PC-9 (cell line): Measurements from ENCODE around the gene ZMYND15. TPM values are rescaled to one million over a fixed set of nuclear protein-coding genes. Genes with fewer than 3 reads are reported as not detected.
A peak's percentile ranks its signal among the peaks of the same experiment; 100 is the strongest.

ENCODE experiments used
- BruUV-seq: library from RNA; stranded (reverse); fragments of 400-500 nt; replicated peaks from 2 replicates; lab custom pipeline; 2021; lab: Mats Ljungman, UMichigan
- CTCF ChIA-PET: fragments of 300-600 bp; sonication (Branson Sonifier 250); formaldehyde crosslinking; loops from one replicate; lab custom pipeline; 2022; ENCODE audit warnings: antibody characterized with exemption; lab: Charles Lee
- POLR2A ChIA-PET: fragments of 300-600 bp; sonication (Branson Sonifier 250); formaldehyde crosslinking; loops from one replicate; lab custom pipeline; 2022; ENCODE audit warnings: antibody characterized with exemption; ENCODE audit not compliant: unreplicated experiment; lab: Charles Lee
- DNase-seq, 2 experiments: peaks; one replicate each; pipeline versions ENCODE4 v3.0.0 to v3.0.0-alpha.2; 2015 to 2022; ENCODE audit warnings: mixed read lengths in 1 of 2
- H2AFZ ChIP-seq: fragments of 200-600 bp; sonication (generic); 2 replicates; pipeline ENCODE4 v1.8.1; 2017; ENCODE audit warnings: antibody characterized with exemption
- H3F3A ChIP-seq: fragments of 200-600 bp; sonication (generic); 2 replicates; pipeline ENCODE4 v1.8.1; 2017; ENCODE audit warnings: antibody characterized with exemption, mild to moderate bottlenecking, low read depth; ENCODE audit not compliant: insufficient read depth
- H3K27ac ChIP-seq: fragments of 200-600 bp; sonication (generic); 2 replicates; pipeline ENCODE4 v1.6.1; 2016; ENCODE audit warnings: mixed run types
- H3K27me3 ChIP-seq: fragments of 200-600 bp; sonication (generic); 2 replicates; pipeline ENCODE4 v1.6.1; 2016; ENCODE audit warnings: low read depth, mixed run types; ENCODE audit not compliant: insufficient read depth
- H3K36me3 ChIP-seq: fragments of 200-600 bp; sonication (generic); 2 replicates; pipeline ENCODE4 v1.6.1; 2016; ENCODE audit warnings: low read depth, mixed run types
- H3K4me1 ChIP-seq: fragments of 200-600 bp; sonication (generic); replicated peaks from 2 replicates; pipeline ENCODE4 v1.6.1; 2016; ENCODE audit warnings: mixed run types; ENCODE audit not compliant: insufficient read depth
- H3K4me2 ChIP-seq: fragments of 200-600 bp; sonication (generic); 2 replicates; pipeline ENCODE4 v1.6.1; 2017; ENCODE audit warnings: mixed run types
- H3K4me3 ChIP-seq: fragments of 200-600 bp; sonication (generic); 2 replicates; pipeline ENCODE4 v1.6.1; 2016; ENCODE audit warnings: mixed run types
- H3K79me2 ChIP-seq: fragments of 200-600 bp; sonication (generic); 2 replicates; pipeline ENCODE4 v1.6.1; 2017; ENCODE audit warnings: low read depth, mixed run types
- H3K9me2 ChIP-seq: fragments of 200-600 bp; sonication (generic); 2 replicates; pipeline ENCODE4 v1.8.1; 2017; ENCODE audit warnings: mild to moderate bottlenecking; ENCODE audit not compliant: insufficient read depth
- H3K9me3 ChIP-seq: fragments of 200-600 bp; sonication (generic); 2 replicates; pipeline ENCODE4 v1.8.1; 2016; ENCODE audit warnings: low read depth; ENCODE audit not compliant: insufficient read depth
- H4K20me1 ChIP-seq: fragments of 200-600 bp; sonication (generic); 2 replicates; pipeline ENCODE4 v1.8.1; 2017; ENCODE audit not compliant: insufficient read depth
- EZH2 ChIP-seq: fragments of 200-600 bp; sonication (generic); IDR thresholded peaks from 2 replicates; pipeline ENCODE4 v1.8.0; 2017; ENCODE audit warnings: antibody characterized with exemption, low read depth
- intact Hi-C: fragments of 100-400 bp; cut with micrococcal nuclease; formaldehyde crosslinking; loops from one replicate; pipeline ENCODE4 v1.10.0; 2022; ENCODE audit not compliant: unreplicated experiment
- total RNA-seq: library from RNA; stranded (reverse); gene quantifications from 2 replicates; pipeline ENCODE4 v1.2.3, GENCODE V29; 2021
- TF ChIP-seq, protein P1 (sequence below): fragments of 200-600 bp; sonication (generic); conservative IDR thresholded peaks from 2 replicates; pipeline ENCODE4 v1.6.1; 2017; ENCODE audit warnings: mixed run types, antibody characterized with exemption, mild to moderate bottlenecking, moderate library complexity

Gene ZMYND15
- total RNA-seq, 1 experiment from 2014 or later, result 2.3 TPM

DNA sequence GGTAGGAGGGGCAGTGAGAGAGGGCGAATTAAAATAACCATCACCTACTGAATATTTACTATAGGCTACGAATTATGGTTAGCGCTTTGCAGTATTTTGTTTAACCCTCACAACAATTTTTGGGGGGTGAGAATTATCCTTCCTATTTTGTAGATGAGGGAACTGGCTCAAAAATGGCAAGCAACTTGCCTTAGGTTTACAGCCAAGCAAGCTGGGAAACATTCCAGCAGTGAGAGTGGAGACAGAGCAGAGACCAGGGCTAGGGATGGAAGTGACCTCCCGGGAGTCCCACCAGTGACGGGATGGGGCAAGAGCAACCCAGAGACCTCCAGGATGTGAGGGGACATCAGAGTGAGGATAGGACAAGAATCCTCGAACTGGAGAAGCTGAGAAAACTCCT lies 46.9 kb downstream of the ZMYND15 start:
- Histone ChIP-seq H3F3A (peaks cover 24% of the 10 kb centered on the region; the same call in 1 of the 2 replicates), H3K79me2 (peaks cover 15% of the 10 kb centered on the region; the same call in 1 of the 2 replicates), H3K9me2 (no peaks in the 10 kb centered on the region), H3K4me3 (no peak overlapping the region), H3K27me3 (no peaks in the 10 kb centered on the region), H2AFZ (no peak overlapping the region), H4K20me1 (no peaks in the 10 kb centered on the region), H3K9me3 (no peaks in the 10 kb centered on the region), H3K4me2 (no peak overlapping the region), H3K4me1 (peaks cover 20% of the 10 kb centered on the region), H3K36me3 (no peaks in the 10 kb centered on the region), H3K27ac (no peak overlapping the region)
- CTCF ChIA-PET, result interaction anchor here (0.5 to 0.6 kb wide), 2 partner anchors 22 to 626 kb away, joined by 3 read pairs; no protein-coding TSS in a partner anchor
- intact Hi-C loops, result no loop called here
- no TSS peak for BruUV-seq
- POLR2A ChIA-PET, result no interaction called here
- TF ChIP-seq EZH2, result no peak
- TF ChIP-seq, protein P1, sequence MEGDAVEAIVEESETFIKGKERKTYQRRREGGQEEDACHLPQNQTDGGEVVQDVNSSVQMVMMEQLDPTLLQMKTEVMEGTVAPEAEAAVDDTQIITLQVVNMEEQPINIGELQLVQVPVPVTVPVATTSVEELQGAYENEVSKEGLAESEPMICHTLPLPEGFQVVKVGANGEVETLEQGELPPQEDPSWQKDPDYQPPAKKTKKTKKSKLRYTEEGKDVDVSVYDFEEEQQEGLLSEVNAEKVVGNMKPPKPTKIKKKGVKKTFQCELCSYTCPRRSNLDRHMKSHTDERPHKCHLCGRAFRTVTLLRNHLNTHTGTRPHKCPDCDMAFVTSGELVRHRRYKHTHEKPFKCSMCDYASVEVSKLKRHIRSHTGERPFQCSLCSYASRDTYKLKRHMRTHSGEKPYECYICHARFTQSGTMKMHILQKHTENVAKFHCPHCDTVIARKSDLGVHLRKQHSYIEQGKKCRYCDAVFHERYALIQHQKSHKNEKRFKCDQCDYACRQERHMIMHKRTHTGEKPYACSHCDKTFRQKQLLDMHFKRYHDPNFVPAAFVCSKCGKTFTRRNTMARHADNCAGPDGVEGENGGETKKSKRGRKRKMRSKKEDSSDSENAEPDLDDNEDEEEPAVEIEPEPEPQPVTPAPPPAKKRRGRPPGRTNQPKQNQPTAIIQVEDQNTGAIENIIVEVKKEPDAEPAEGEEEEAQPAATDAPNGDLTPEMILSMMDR, result no peak
- no peak for DNase-seq

DNA sequence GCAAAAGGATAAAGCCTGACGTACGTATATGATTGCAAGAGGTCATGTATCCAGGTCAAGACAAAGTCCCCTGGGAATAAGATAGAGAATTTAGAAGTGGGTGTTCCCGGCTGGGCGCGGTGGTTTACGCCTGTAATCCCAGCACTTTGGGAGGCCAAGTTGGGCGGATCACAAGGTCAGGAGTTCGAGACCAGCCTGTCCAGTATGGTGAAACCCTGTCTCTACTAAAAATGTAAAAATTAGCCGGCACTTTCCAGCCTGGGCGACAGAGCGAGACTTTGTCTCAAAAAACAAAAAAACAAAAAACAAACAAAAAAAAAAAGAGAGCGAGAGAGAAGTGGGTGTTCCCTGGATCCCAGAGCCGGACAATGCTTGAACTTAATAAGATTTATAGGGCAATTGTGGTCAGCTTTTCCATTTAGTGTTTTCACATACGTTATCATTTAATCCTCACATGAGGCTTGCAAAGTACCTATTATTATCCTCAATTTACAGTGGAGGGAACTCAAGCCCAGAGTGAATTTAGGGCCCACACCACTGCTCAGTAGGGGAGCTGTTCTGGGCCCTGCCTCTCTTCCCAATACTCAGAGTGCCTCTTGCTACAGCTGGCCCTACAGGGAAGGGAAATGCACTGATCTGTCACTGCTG lies 48.6 kb downstream of the ZMYND15 start:
- no peak overlapping the region for H2AFZ ChIP-seq
- no peaks in the 10 kb centered on the region for H4K20me1 ChIP-seq
- peaks cover 20% of the 10 kb centered on the region for H3K4me1 ChIP-seq
- no TSS peak for BruUV-seq
- H3K9me2 ChIP-seq, result no peaks in the 10 kb centered on the region
- H3K36me3 ChIP-seq, result no peaks in the 10 kb centered on the region
- no peak for DNase-seq
- intact Hi-C loops, result no loop called here
- H3K4me3 ChIP-seq, result peak overlapping the region; percentile 84
- H3K4me2 ChIP-seq, result peak overlapping the region; percentile 94
- ChIA-PET CTCF (interaction anchor here (0.6 kb wide), 1 partner anchor 79 kb away, joined by 5 read pairs; no protein-coding TSS in a partner anchor), POLR2A (no interaction called here)
- no peak for TF ChIP-seq EZH2
- TF ChIP-seq, protein P1, result no peak
- H3K27me3 ChIP-seq, result no peaks in the 10 kb centered on the region
- peaks cover 24% of the 10 kb centered on the region for H3F3A ChIP-seq
- H3K9me3 ChIP-seq, result no peaks in the 10 kb centered on the region
- peaks cover 15% of the 10 kb centered on the region; the same call in 1 of the 2 replicates for H3K79me2 ChIP-seq
- H3K27ac ChIP-seq, result peak overlapping the region; percentile 38; the same call in 1 of the 2 replicates

DNA sequence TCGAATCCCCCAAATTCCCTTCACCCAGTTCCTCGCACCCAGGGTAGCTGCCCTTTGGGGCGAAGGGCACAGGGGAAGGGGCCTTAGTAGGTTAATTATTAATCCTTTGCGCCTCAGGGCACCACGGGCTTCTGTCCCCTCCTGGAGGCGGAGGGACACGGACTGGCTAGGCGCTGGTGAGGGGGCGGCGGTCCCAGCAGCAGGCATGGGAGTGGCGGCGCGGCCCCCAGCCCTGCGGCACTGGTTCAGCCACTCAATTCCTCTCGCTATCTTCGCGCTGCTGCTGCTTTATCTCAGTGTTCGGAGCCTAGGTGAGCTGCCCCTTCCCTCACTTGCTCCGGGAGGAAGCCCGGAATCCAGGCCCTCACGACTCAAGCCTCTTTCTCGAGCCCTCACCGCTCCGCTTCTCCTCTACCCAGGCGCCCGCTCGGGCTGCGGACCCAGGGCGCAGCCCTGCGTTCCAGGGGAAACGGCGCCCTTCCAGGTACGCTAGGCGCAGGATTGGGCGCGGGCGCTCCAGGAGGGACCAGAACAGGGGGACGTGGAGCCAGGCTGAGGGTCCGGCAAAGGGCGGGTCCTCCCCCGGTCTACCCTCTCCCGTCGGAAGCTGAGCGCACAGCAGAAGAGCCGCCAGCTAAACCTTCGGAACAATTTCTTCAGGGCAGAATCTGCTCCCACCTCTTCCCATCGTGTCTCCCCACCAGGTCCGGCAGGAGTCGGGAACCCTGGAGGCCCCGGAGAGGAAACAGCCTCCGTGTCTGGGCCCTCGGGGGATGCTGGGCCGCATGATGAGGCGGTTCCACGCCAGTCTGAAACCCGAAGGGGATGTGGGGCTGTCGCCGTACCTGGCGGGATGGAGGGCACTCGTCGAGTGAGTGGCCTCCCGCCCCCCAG lies 49.4 kb downstream of the ZMYND15 start, which contains the start of gene GLTPD2:
Gene GLTPD2 (plus strand): TSS at position 158 of the 894 bp plus-strand sequence. CDS start 48 bp downstream, at position 206.
- Histone ChIP-seq H4K20me1 (no peaks in the 10 kb centered on the region), H3F3A (peaks cover 24% of the 10 kb centered on the region), H3K9me3 (no peaks in the 10 kb centered on the region), H3K4me2 (peak within 1 kb of the TSS; percentile 94), H2AFZ (peak within 1 kb of the TSS; percentile 96), H3K4me3 (peak within 1 kb of the TSS; percentile 84), H3K79me2 (peaks cover 15% of the 10 kb centered on the region; the same call in 1 of the 2 replicates), H3K9me2 (no peaks in the 10 kb centered on the region), H3K36me3 (no peaks in the 10 kb centered on the region), H3K4me1 (peaks cover 20% of the 10 kb centered on the region), H3K27me3 (no peaks in the 10 kb centered on the region), H3K27ac (peak within 1 kb of the TSS; percentile 69)
- ChIA-PET CTCF (interaction anchor here (0.5 to 2.2 kb wide), 6 partner anchors 18 to 586 kb away, joined by 3 to 18 read pairs (median 6); partner anchors contain the start of genes ARRB2, MED11 and PLD2), POLR2A (no interaction called here)
- TF ChIP-seq, protein P1, result no peak; the same call in 1 of the 2 replicates
- TF ChIP-seq EZH2, result no peak
- intact Hi-C loops, result no loop called here
- TSS peak; percentile 56 for BruUV-seq
- DNase-seq, result peak in 1 of 2 experiments; percentile 27
